Panc1 (cell line): ENCODE measurements around the gene BEX4. TPM values are rescaled to one million over a fixed set of nuclear protein-coding genes. Genes with fewer than 3 reads are reported as not detected.

Source experiments
- ATAC-seq: fragments of 200-7000 bp; cut with Tn5 transposase; 2 replicates; pipeline ENCODE4 v1.9.1; 2020; ENCODE audit warnings: mild to moderate bottlenecking, moderate library complexity
- BruUV-seq: library from RNA; stranded (reverse); fragments of 400-500 nt; replicated peaks from 2 replicates; lab custom pipeline; 2021; lab: Mats Ljungman, UMichigan
- CTCF ChIA-PET: fragments of 300-600 bp; sonication (Branson Sonifier 250); formaldehyde crosslinking; loops from one replicate; lab custom pipeline; 2022; ENCODE audit warnings: antibody characterized with exemption; lab: Charles Lee
- POLR2A ChIA-PET: fragments of 300-600 bp; sonication (Branson Sonifier 250); formaldehyde crosslinking; loops from one replicate; lab custom pipeline; 2022; ENCODE audit warnings: antibody characterized with exemption; lab: Charles Lee
- DNase-seq: peaks from one replicate; pipeline ENCODE4 v3.0.0-alpha.2; 2010; ENCODE audit warnings: low read depth, low spot score
- H3K27ac ChIP-seq: 2 replicates; pipeline ENCODE4 v1.5.1; 2011; ENCODE audit warnings: mild to moderate bottlenecking, low read length, inconsistent platforms
- H3K27me3 ChIP-seq: fragments of 200-500 bp; sonication (Bioruptor generic); 2 replicates; pipeline ENCODE4 v1.6.0; 2014; ENCODE audit warnings: low read length, inconsistent platforms; ENCODE audit not compliant: control insufficient read depth, insufficient read depth
- H3K36me3 ChIP-seq: fragments of 200-500 bp; sonication (Bioruptor generic); 2 replicates; pipeline ENCODE4 v1.5.1; 2014; ENCODE audit warnings: inconsistent platforms, mild to moderate bottlenecking, low read length, moderate library complexity; ENCODE audit not compliant: control insufficient read depth, insufficient read depth
- H3K4me1 ChIP-seq: 2 replicates; pipeline ENCODE4 v1.5.1; 2011; ENCODE audit warnings: inconsistent platforms, mild to moderate bottlenecking, low read length, moderate library complexity; ENCODE audit not compliant: control insufficient read depth, insufficient read depth
- H3K4me3 ChIP-seq, 2 experiments: 2 replicates each; pipeline ENCODE4 v1.5.1; 2011 to 2012; ENCODE audit warnings: low read depth in 2 of 2, low read length in 2 of 2, mild to moderate bottlenecking in 2 of 2, inconsistent platforms in 1 of 2, moderate library complexity in 1 of 2
- H3K9me3 ChIP-seq: fragments of 200-500 bp; sonication (Bioruptor generic); 2 replicates; pipeline ENCODE4 v1.5.1; 2014; ENCODE audit warnings: low read depth, mild to moderate bottlenecking, inconsistent platforms, low read length, moderate library complexity; ENCODE audit not compliant: control insufficient read depth, insufficient read depth
- POLR2AphosphoS5 ChIP-seq: IDR thresholded peaks from 2 replicates; pipeline ENCODE4 v1.6.1; 2012; ENCODE audit warnings: mild to moderate bottlenecking, low read depth, low read length, moderate library complexity
- SIN3A ChIP-seq: IDR thresholded peaks from 2 replicates; pipeline ENCODE4 v1.6.1; 2012; ENCODE audit warnings: low read depth, mild to moderate bottlenecking, low read length, moderate library complexity, borderline replicate concordance; ENCODE audit not compliant: insufficient read depth
- TCF7L2 ChIP-seq: IDR thresholded peaks from 2 replicates; pipeline ENCODE4 v1.6.1; 2011; ENCODE audit warnings: mild to moderate bottlenecking, low read depth, low read length, inconsistent platforms
- in situ Hi-C: cut with HindIII; loops from 2 replicates; pipeline ENCODE4 v1.10.0; 2016; ENCODE audit warnings: low sequenced_read_pairs, low pct_unique_long_range_greater_than_20kb
- intact Hi-C: fragments of 100-400 bp; cut with micrococcal nuclease; formaldehyde crosslinking; loops from one replicate; pipeline ENCODE4 v1.10.0; 2022; ENCODE audit not compliant: unreplicated experiment
- total RNA-seq: library from RNA; stranded (reverse); gene quantifications from one replicate; pipeline ENCODE4 v1.2.1, GENCODE V29; 2021; ENCODE audit not compliant: unreplicated experiment
- TF ChIP-seq, protein P1 (sequence below): fragments of 450-650 bp; IDR thresholded peaks from 2 replicates; pipeline ENCODE4 v1.5.1; 2017; ENCODE audit warnings: mild to moderate bottlenecking
- TF ChIP-seq, protein P2 (sequence below), 2 experiments: IDR thresholded peaks; 2 replicates each; pipeline ENCODE4 v1.6.1; 2011 to 2012; ENCODE audit warnings: low read depth in 2 of 2, control low read depth in 1 of 2, low read length in 1 of 2, mild to moderate bottlenecking in 1 of 2, moderate library complexity in 1 of 2; ENCODE audit not compliant: insufficient read depth in 1 of 2

Gene BEX4
- total RNA-seq, 1 experiment from 2014 or later: 1.1 TPM

DNA sequence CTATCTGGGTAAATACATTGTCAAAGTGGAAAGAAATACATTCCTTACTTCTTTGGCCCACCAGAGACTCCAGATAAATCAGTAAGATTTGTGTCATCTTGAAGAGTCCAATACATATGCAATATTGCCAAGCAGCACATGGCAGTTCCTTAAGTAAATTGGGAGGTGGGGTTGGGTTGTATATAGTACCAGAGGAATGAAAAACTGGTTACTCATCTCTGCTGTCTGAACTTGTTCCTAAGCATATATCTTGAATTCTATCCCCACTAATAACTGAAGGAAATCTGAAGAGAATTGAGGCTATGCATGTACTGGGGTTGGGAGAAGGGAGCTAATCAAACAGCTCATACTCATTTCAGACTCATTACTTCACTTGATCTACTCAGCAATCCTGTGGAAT lies 25.2 kb downstream of the BEX4 start:
- Histone ChIP-seq H3K27ac (no peak overlapping the region), H3K36me3 (no peaks in the 10 kb centered on the region), H3K4me1 (no peaks in the 10 kb centered on the region), H3K4me3 (no peak overlapping the region), H3K27me3 (peaks cover 7% of the 10 kb centered on the region; the same call in 1 of the 2 replicates), H3K9me3 (no peaks in the 10 kb centered on the region)
- BruUV-seq: no TSS peak
- POLR2A ChIA-PET: no interaction called here
- in situ Hi-C loops (no loop called here), intact Hi-C loops (no loop called here)
- ATAC-seq (no peak), DNase-seq (no peak)
- CTCF ChIA-PET: no interaction called here
- TF ChIP-seq, protein P1, sequence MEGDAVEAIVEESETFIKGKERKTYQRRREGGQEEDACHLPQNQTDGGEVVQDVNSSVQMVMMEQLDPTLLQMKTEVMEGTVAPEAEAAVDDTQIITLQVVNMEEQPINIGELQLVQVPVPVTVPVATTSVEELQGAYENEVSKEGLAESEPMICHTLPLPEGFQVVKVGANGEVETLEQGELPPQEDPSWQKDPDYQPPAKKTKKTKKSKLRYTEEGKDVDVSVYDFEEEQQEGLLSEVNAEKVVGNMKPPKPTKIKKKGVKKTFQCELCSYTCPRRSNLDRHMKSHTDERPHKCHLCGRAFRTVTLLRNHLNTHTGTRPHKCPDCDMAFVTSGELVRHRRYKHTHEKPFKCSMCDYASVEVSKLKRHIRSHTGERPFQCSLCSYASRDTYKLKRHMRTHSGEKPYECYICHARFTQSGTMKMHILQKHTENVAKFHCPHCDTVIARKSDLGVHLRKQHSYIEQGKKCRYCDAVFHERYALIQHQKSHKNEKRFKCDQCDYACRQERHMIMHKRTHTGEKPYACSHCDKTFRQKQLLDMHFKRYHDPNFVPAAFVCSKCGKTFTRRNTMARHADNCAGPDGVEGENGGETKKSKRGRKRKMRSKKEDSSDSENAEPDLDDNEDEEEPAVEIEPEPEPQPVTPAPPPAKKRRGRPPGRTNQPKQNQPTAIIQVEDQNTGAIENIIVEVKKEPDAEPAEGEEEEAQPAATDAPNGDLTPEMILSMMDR: no peak

DNA sequence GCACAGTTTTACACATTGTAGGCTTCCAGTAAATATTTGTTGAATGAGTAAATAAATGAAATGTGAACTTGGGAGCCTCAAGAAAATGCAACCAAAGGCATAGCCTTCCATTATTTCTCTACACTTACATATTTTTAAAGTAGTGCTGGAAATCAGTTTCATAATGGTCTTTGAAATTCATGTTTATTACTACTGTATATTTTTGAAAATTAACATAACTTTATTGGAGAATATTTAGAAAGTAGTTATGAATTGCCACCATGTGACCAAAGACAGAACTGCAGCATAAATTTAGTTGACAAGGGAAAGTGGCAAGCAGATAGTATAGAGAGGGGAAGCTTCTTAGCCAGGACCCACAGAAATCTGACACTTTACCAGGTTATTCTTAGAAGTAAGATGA lies 33.6 kb downstream of the BEX4 start:
- Histone ChIP-seq H3K27ac (no peak overlapping the region), H3K4me3 (no peak overlapping the region), H3K27me3 (peaks cover 6% of the 10 kb centered on the region; the same call in 1 of the 2 replicates), H3K36me3 (no peaks in the 10 kb centered on the region), H3K9me3 (no peaks in the 10 kb centered on the region), H3K4me1 (no peaks in the 10 kb centered on the region)
- ChIA-PET CTCF (interaction anchor here (0.8 kb wide), 2 partner anchors 37 to 110 kb away, joined by 3 read pairs; no protein-coding TSS in a partner anchor), POLR2A (interaction anchor here (1.2 kb wide), 1 partner anchor 37 kb away, joined by 3 read pairs; no protein-coding TSS in a partner anchor)
- DNase-seq: no peak
- no TSS peak for BruUV-seq
- TF ChIP-seq POLR2AphosphoS5: no peak
- TF ChIP-seq, protein P1: peak; percentile 56; the same call in 1 of the 2 replicates
- ATAC-seq: no peak
- intact Hi-C loops: loop anchor here (2.0 kb wide), 1 partner anchor 38 kb away; no protein-coding TSS in a partner anchor
- in situ Hi-C loops: no loop called here

DNA sequence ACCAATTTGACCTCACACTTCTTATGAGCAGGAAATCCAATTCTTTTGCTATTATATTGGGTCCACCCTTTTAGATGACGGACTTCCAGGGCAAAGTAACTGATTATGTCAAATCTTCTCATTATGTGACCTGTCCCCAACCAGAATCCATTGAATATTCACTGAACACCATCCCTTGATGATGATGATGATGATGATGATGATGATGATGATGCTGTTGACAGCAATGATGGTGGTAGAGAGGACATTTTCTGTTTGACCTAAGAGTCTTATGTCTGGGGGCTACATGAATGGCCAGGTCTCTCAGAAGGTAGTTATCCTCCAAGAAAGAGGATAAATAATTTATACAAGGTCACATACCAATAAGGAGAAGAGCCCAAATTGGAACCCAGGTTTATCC lies 34.9 kb downstream of the BEX4 start:
- Histone ChIP-seq H3K4me1 (no peaks in the 10 kb centered on the region), H3K27me3 (peaks cover 6% of the 10 kb centered on the region; the same call in 1 of the 2 replicates), H3K27ac (no peak overlapping the region), H3K36me3 (no peaks in the 10 kb centered on the region), H3K9me3 (no peaks in the 10 kb centered on the region), H3K4me3 (no peak overlapping the region)
- in situ Hi-C loops (no loop called here), intact Hi-C loops (loop anchor here (2.0 kb wide), 1 partner anchor 39 kb away; no protein-coding TSS in a partner anchor)
- DNase-seq (no peak), ATAC-seq (no peak)
- ChIA-PET POLR2A (no interaction called here), CTCF (no interaction called here)
- BruUV-seq: no TSS peak
- TF ChIP-seq, protein P2, sequence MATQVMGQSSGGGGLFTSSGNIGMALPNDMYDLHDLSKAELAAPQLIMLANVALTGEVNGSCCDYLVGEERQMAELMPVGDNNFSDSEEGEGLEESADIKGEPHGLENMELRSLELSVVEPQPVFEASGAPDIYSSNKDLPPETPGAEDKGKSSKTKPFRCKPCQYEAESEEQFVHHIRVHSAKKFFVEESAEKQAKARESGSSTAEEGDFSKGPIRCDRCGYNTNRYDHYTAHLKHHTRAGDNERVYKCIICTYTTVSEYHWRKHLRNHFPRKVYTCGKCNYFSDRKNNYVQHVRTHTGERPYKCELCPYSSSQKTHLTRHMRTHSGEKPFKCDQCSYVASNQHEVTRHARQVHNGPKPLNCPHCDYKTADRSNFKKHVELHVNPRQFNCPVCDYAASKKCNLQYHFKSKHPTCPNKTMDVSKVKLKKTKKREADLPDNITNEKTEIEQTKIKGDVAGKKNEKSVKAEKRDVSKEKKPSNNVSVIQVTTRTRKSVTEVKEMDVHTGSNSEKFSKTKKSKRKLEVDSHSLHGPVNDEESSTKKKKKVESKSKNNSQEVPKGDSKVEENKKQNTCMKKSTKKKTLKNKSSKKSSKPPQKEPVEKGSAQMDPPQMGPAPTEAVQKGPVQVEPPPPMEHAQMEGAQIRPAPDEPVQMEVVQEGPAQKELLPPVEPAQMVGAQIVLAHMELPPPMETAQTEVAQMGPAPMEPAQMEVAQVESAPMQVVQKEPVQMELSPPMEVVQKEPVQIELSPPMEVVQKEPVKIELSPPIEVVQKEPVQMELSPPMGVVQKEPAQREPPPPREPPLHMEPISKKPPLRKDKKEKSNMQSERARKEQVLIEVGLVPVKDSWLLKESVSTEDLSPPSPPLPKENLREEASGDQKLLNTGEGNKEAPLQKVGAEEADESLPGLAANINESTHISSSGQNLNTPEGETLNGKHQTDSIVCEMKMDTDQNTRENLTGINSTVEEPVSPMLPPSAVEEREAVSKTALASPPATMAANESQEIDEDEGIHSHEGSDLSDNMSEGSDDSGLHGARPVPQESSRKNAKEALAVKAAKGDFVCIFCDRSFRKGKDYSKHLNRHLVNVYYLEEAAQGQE (IDR thresholded peaks at IDR 0.05; ENCODE audit: insufficient read depth in 1 of 2, low read depth in 2 of 2, low read length in 1 of 2): no peak
- no peak for TF ChIP-seq POLR2AphosphoS5
- TF ChIP-seq SIN3A: no peak
- TF ChIP-seq TCF7L2: no peak
- TF ChIP-seq, protein P1: no peak
